Measurements from ENCODE around the gene FIG4.
"Not testable (repeated sequence)": the region's sequence is repeated elsewhere in the genome, so short reads cannot be mapped to it uniquely, and the experiment has no call there.

The FIG4 gene

GRCh38 chr6:109701221-109701620, 10.1 kb downstream of the FIG4 start:
- TF ChIP-seq CTCF (IDR thresholded peaks at IDR 0.05; ENCODE audit: control insufficient read depth, insufficient read depth, low read depth, low read length, missing control alignments), result no peak
- DNase-seq (ENCODE audit: low read depth), result no peak
- H3K4me3 ChIP-seq (ENCODE audit: control insufficient read depth, low read depth, low read length), result no peak overlapping the region

- TF ChIP-seq CTCF (IDR thresholded peaks at IDR 0.05; ENCODE audit: control insufficient read depth, insufficient read depth, low read depth, low read length, missing control alignments), result no peak
- no peak for DNase-seq (ENCODE audit: low read depth)
- H3K4me3 ChIP-seq (ENCODE audit: control insufficient read depth, low read depth, low read length), result no peak overlapping the region
Observed at GRCh38 chr6:109701774-109702173, 10.7 kb downstream of the FIG4 start.

- H3K4me3 ChIP-seq (ENCODE audit: control insufficient read depth, low read depth, low read length), result no peak overlapping the region
- no peak for DNase-seq (ENCODE audit: low read depth)
- TF ChIP-seq CTCF (IDR thresholded peaks at IDR 0.05; ENCODE audit: control insufficient read depth, insufficient read depth, low read depth, low read length, missing control alignments), result no peak
Observed at GRCh38 chr6:109702791-109703190, 11.7 kb downstream of the FIG4 start.

GRCh38 chr6:109705258-109705657, 14.2 kb downstream of the FIG4 start:
- peak; percentile 72 for DNase-seq (ENCODE audit: low read depth)
- H3K4me3 ChIP-seq (ENCODE audit: control insufficient read depth, low read depth, low read length), result no peak overlapping the region
- peak; percentile 95 for TF ChIP-seq CTCF (IDR thresholded peaks at IDR 0.05; ENCODE audit: control insufficient read depth, insufficient read depth, low read depth, low read length, missing control alignments)

GRCh38 chr6:109706513-109706912, 15.4 kb downstream of the FIG4 start:
- H3K4me3 ChIP-seq (ENCODE audit: control insufficient read depth, low read depth, low read length), result no peak overlapping the region
- TF ChIP-seq CTCF (IDR thresholded peaks at IDR 0.05; ENCODE audit: control insufficient read depth, insufficient read depth, low read depth, low read length, missing control alignments), result no peak
- DNase-seq (ENCODE audit: low read depth), result no peak

- not testable (repeated sequence) for H3K4me3 ChIP-seq (ENCODE audit: control insufficient read depth, low read depth, low read length); DNase-seq (ENCODE audit: low read depth)
Observed at GRCh38 chr6:109708099-109708498, 17.0 kb downstream of the FIG4 start.

GRCh38 chr6:109713097-109713496, 22.0 kb downstream of the FIG4 start:
- TF ChIP-seq CTCF (IDR thresholded peaks at IDR 0.05; ENCODE audit: control insufficient read depth, insufficient read depth, low read depth, low read length, missing control alignments), result no peak
- no peak for DNase-seq (ENCODE audit: low read depth)
- H3K4me3 ChIP-seq (ENCODE audit: control insufficient read depth, low read depth, low read length), result no peak overlapping the region
